HepG2 (cell line): ENCODE results near the gene TMEM255B. TPM values are rescaled to one million over a fixed set of nuclear protein-coding genes. Genes with fewer than 3 reads are reported as not detected.

Source experiments
- ATAC-seq: fragments of 200-7000 bp; cut with Tn5 transposase; 3 replicates; pipeline ENCODE4 v1.9.1; 2020; ENCODE audit warnings: mild to moderate bottlenecking, moderate library complexity
- BruUV-seq: library from RNA; stranded (reverse); fragments of 400-500 nt; replicated peaks from 2 replicates; lab custom pipeline; 2021; lab: Mats Ljungman, UMichigan
- CTCF ChIA-PET: fragments of 300-600 bp; formaldehyde crosslinking; extraction: SDS; loops from one replicate; lab custom pipeline; 2021; ENCODE audit warnings: low total read pairs, inconsistent platforms, low intra/inter-chr PET ratio; lab: Yijun Ruan, JAX
- POLR2A ChIA-PET: fragments of 350-600 bp; sonication (Branson Sonifier 250); formaldehyde crosslinking; loops from one replicate; lab custom pipeline; 2020; ENCODE audit warnings: antibody characterized with exemption, inconsistent platforms; lab: Yijun Ruan, JAX
- DNase-seq: peaks from one replicate; pipeline ENCODE4 v3.0.0-alpha.2; 2015; ENCODE audit warnings: low spot score
- FAIRE-seq: peaks from 3 replicates; lab custom pipeline; 2011; peaks lifted over from hg19 to GRCh38; lab: Jason Lieb, UNC
- H2AFZ ChIP-seq: one replicate; pipeline ENCODE4 v1.6.1; 2011; ENCODE audit warnings: low read length, inconsistent platforms
- H3K27ac ChIP-seq: fragments of 300-600 bp; 3 replicates; pipeline ENCODE4 v1.8.0; 2011; ENCODE audit warnings: mixed run types, mild to moderate bottlenecking, mixed read lengths, low read length, inconsistent platforms; ENCODE audit not compliant: insufficient read depth; ENCODE audit errors: extremely low read length
- H3K27me3 ChIP-seq, 2 experiments: fragments of 200-600 bp in 1 of 2; 2 replicates in 1 of 2; 3 replicates in 1 of 2; pipeline versions ENCODE4 v1.6.0 to v1.8.0; 2011; ENCODE audit warnings: low read length in 2 of 2, mild to moderate bottlenecking in 2 of 2, moderate library complexity in 2 of 2, inconsistent platforms in 1 of 2; ENCODE audit not compliant: insufficient read depth in 2 of 2, control insufficient read depth in 1 of 2
- H3K36me3 ChIP-seq, 2 experiments: fragments of 200-600 bp in 1 of 2; replicated peaks in 1 of 2; 2 replicates in 1 of 2; 3 replicates in 1 of 2; pipeline versions ENCODE4 v1.5.1 to v1.8.0; 2011; ENCODE audit warnings: low read length in 2 of 2, inconsistent platforms in 1 of 2; ENCODE audit not compliant: insufficient read depth in 2 of 2, control insufficient read depth in 1 of 2
- H3K4me1 ChIP-seq: 2 replicates; pipeline ENCODE4 v1.5.1; 2012; ENCODE audit warnings: low read length, inconsistent platforms; ENCODE audit not compliant: insufficient read depth
- H3K4me2 ChIP-seq: 2 replicates; pipeline ENCODE4 v1.6.0; 2011; ENCODE audit warnings: low read depth, low read length, inconsistent platforms
- H3K4me3 ChIP-seq, 3 experiments: fragments of 200-600 bp in 1 of 3; sonication (generic), shearing (Covaris generic) in 1 of 3; replicated peaks in 1 of 3; 2 replicates each; pipeline ENCODE4 v1.5.1; 2011 to 2016; ENCODE audit warnings: low read length in 3 of 3, inconsistent platforms in 2 of 3, low read depth in 2 of 3, mild to moderate bottlenecking in 2 of 3, control low read depth in 1 of 3, mixed read lengths in 1 of 3; ENCODE audit not compliant: insufficient read depth in 1 of 3
- H3K79me2 ChIP-seq: one replicate; pipeline ENCODE4 v1.6.1; 2011; ENCODE audit warnings: low read length, inconsistent platforms; ENCODE audit not compliant: insufficient read depth
- H3K9ac ChIP-seq: 2 replicates; pipeline ENCODE4 v1.6.0; 2011; ENCODE audit warnings: mild to moderate bottlenecking, low read depth, low read length, inconsistent platforms; ENCODE audit not compliant: insufficient read depth
- H3K9me3 ChIP-seq: 2 replicates; pipeline ENCODE4 v1.5.1; 2012; ENCODE audit warnings: mild to moderate bottlenecking, low read length
- H4K20me1 ChIP-seq: 2 replicates; pipeline ENCODE4 v1.6.0; 2011; ENCODE audit warnings: inconsistent platforms, mild to moderate bottlenecking, low read length, moderate library complexity; ENCODE audit not compliant: insufficient read depth
- ZNF562 ChIP-seq: sonication (generic); formaldehyde crosslinking; IDR thresholded peaks from 2 replicates; pipeline ENCODE4 v1.8.0; 2022; ENCODE audit warnings: missing genetic modification reagents, borderline replicate concordance
- ZNF639 ChIP-seq: conservative IDR thresholded peaks from 2 replicates; pipeline ENCODE4 v1.6.1; 2018; ENCODE audit warnings: missing genetic modification reagents
- WGBS: methylation state at CpG from one replicate; pipeline ENCODE4 v1.1.6; 2017; ENCODE audit warnings: low lambda C conversion rate; 5-methylcytosine and 5-hydroxymethylcytosine counted together
- in situ Hi-C: cut with HindIII; loops from 2 replicates; pipeline ENCODE4 v1.10.0; 2017; ENCODE audit warnings: low pct_unique_long_range_greater_than_20kb; ENCODE audit not compliant: extremely low pct_ligation_motif_present
- intact Hi-C: fragments of 100-400 bp; cut with micrococcal nuclease; formaldehyde crosslinking; loops from one replicate; pipeline ENCODE4 v1.10.0; 2022; ENCODE audit not compliant: unreplicated experiment
- polyA plus RNA-seq, 8 experiments: library from polyadenylated mRNA; depleted of rRNA in 3 of 8; stranded (reverse) in 7 of 8; unstranded in 1 of 8; fragments of >200 nt; fragmentation: Illumina TruSeq in 4 of 8; extraction: Trizol in 4 of 8; gene quantifications; 2 replicates each; pipeline versions ENCODE4 v1.2.1 to v1.2.3, GENCODE V29; 2011 to 2016; ENCODE audit warnings: low read depth in 4 of 8, missing spikeins in 1 of 8, mixed read lengths in 1 of 8; ENCODE audit not compliant: insufficient read depth in 1 of 8
- total RNA-seq, 5 experiments: library from RNA; depleted of rRNA; stranded (reverse); fragments of >200 nt; fragmentation: Illumina TruSeq; extraction: Trizol; gene quantifications; 2 replicates each; pipeline ENCODE4 v1.2.3, GENCODE V29; 2016; ENCODE audit warnings: low read depth in 1 of 5

TMEM255B gene
- total and polyA plus RNA-seq, 2 of the 13 experiments (the other 11 are each of a cell fraction or from before 2014, with no cell fraction given): not detected

GRCh38 chr13:113816254-113816929, 57.4 kb downstream of the TMEM255B start:
- BruUV-seq: no TSS peak
- peaks cover 9 to 21% of the 10 kb centered on the region in 2 experiments; a peak in 4 of 5 replicates for H3K27me3 ChIP-seq
- DNase-seq (no peak), FAIRE-seq (no peak), ATAC-seq (no peak)
- H4K20me1 ChIP-seq: no peaks in the 10 kb centered on the region
- ChIA-PET CTCF (interaction anchor here (0.7 to 1.7 kb wide), 3 partner anchors 88 to 410 kb away, joined by 4 to 12 read pairs (median 6); no protein-coding TSS in a partner anchor), POLR2A (no interaction called here)
- H3K36me3 ChIP-seq: no peaks in the 10 kb centered on the region
- 40% methylated on average over 25 of the region's 25 CpGs for WGBS
- intact Hi-C loops (loop anchor here (2.0 kb wide), 1 partner anchor 88 kb away; no protein-coding TSS in a partner anchor), in situ Hi-C loops (loop anchor here (5.0 kb wide), 1 partner anchor 86 kb away; no protein-coding TSS in a partner anchor)
- no peak overlapping the region for H3K9ac ChIP-seq
- H2AFZ ChIP-seq: no peak overlapping the region
- H3K79me2 ChIP-seq: no peaks in the 10 kb centered on the region
- H3K4me2 ChIP-seq: no peak overlapping the region
- no peaks in the 10 kb centered on the region for H3K9me3 ChIP-seq
- TF ChIP-seq ZNF639 (no peak), ZNF562 (CRISPR knock-in tag) (no peak)
- no peak overlapping the region for H3K4me3 ChIP-seq
- peaks cover 12% of the 10 kb centered on the region; the same call in 1 of the 2 replicates for H3K4me1 ChIP-seq
- no peak overlapping the region for H3K27ac ChIP-seq
